HUES64 (cell line): ENCODE data around the gene TUBB2A.
"Not testable (repeated sequence)": the region's sequence is repeated elsewhere in the genome, so short reads cannot be mapped to it uniquely, and the experiment has no call there.

ENCODE experiments used
- H3K27ac ChIP-seq: 2 replicates; pipeline ENCODE4 v1.7.0; 2013; ENCODE audit warnings: low read depth, low read length, inconsistent platforms
- H3K27me3 ChIP-seq: 2 replicates; pipeline ENCODE4 v1.6.1; 2013; ENCODE audit warnings: mild to moderate bottlenecking, low read length; ENCODE audit not compliant: insufficient read depth
- H3K36me3 ChIP-seq: 2 replicates; pipeline ENCODE4 v1.6.1; 2013; ENCODE audit warnings: mild to moderate bottlenecking, low read length; ENCODE audit not compliant: insufficient read depth
- H3K4me1 ChIP-seq: 2 replicates; pipeline ENCODE4 v1.6.1; 2013; ENCODE audit warnings: mild to moderate bottlenecking, low read length, moderate library complexity; ENCODE audit not compliant: insufficient read depth
- H3K4me3 ChIP-seq: 2 replicates; pipeline ENCODE4 v1.5.1; 2013; ENCODE audit warnings: mild to moderate bottlenecking, low read length, moderate library complexity
- H3K9ac ChIP-seq: 2 replicates; pipeline ENCODE4 v1.6.1; 2013; ENCODE audit warnings: mild to moderate bottlenecking, low read depth, low read length
- H3K9me3 ChIP-seq: 2 replicates; pipeline ENCODE4 v1.6.1; 2013; ENCODE audit warnings: low read depth, low read length; ENCODE audit not compliant: insufficient read depth
- WGBS: fragments of 150-250, 120-280 bp; methylation state at CpG from one replicate; pipeline ENCODE4 v1.1.7; 2013; ENCODE audit warnings: missing lambda C conversion rate; 5-methylcytosine and 5-hydroxymethylcytosine counted together

TUBB2A gene

GRCh38 chr6:3166535-3167225 lies 9.3 kb upstream of the TUBB2A start:
- peak overlapping the region; percentile 97 for H3K27ac ChIP-seq
- not testable (repeated sequence) for H3K4me3 ChIP-seq
- WGBS = 6% methylated on average over 10 of the region's 10 CpGs

GRCh38 chr6:3165631-3166534 lies 8.5 kb upstream of the TUBB2A start:
- H3K9ac ChIP-seq = peak overlapping the region; percentile 82
- H3K9me3 ChIP-seq = no peaks in the 10 kb centered on the region
- no peaks in the 10 kb centered on the region for H3K36me3 ChIP-seq
- H3K27me3 ChIP-seq = no peaks in the 10 kb centered on the region
- H3K4me1 ChIP-seq = peaks cover 57% of the 10 kb centered on the region
- peak overlapping the region; percentile 27 for H3K4me3 ChIP-seq
- WGBS = 3% methylated on average over 6 of the region's 7 CpGs
- peak overlapping the region; percentile 97 for H3K27ac ChIP-seq

More at GRCh38 chr6:3166535-3167225, 9.3 kb upstream of the TUBB2A start:
- Histone ChIP-seq H3K9ac (peak overlapping the region; percentile 42; the same call in 1 of the 2 replicates), H3K4me1 (peaks cover 50% of the 10 kb centered on the region)
- not testable (repeated sequence) for H3K27me3 ChIP-seq, H3K9me3 ChIP-seq, H3K36me3 ChIP-seq

GRCh38 chr6:3164388-3164787 lies 7.0 kb upstream of the TUBB2A start:
- H3K9ac ChIP-seq = peak overlapping the region; percentile 82; the same call in 1 of the 2 replicates
- H3K27ac ChIP-seq = peak overlapping the region; percentile 97
- WGBS = 61% methylated on average over 6 of the region's 6 CpGs
- peaks cover 70% of the 10 kb centered on the region for H3K4me1 ChIP-seq
- no peaks in the 10 kb centered on the region for H3K36me3 ChIP-seq
- H3K9me3 ChIP-seq = no peaks in the 10 kb centered on the region
- no peaks in the 10 kb centered on the region for H3K27me3 ChIP-seq
- no peak overlapping the region for H3K4me3 ChIP-seq

- H3K27me3 ChIP-seq = no peaks in the 10 kb centered on the region
- 13% methylated on average over 10 of the region's 13 CpGs for WGBS
- peak overlapping the region; percentile 70 for H3K27ac ChIP-seq
- H3K4me1 ChIP-seq = peaks cover 77% of the 10 kb centered on the region
- peak overlapping the region; percentile 84 for H3K4me3 ChIP-seq
- no peaks in the 10 kb centered on the region for H3K36me3 ChIP-seq
- H3K9ac ChIP-seq = peak overlapping the region; percentile 58; the same call in 1 of the 2 replicates
- H3K9me3 ChIP-seq = no peaks in the 10 kb centered on the region
Observed at GRCh38 chr6:3163248-3163594, 5.9 kb upstream of the TUBB2A start.

GRCh38 chr6:3162565-3163247 lies 5.4 kb upstream of the TUBB2A start:
- Histone ChIP-seq H3K4me3 (peak overlapping the region; percentile 84), H3K27ac (peak overlapping the region; percentile 92), H3K27me3 (no peaks in the 10 kb centered on the region), H3K9me3 (no peaks in the 10 kb centered on the region), H3K4me1 (peaks cover 74% of the 10 kb centered on the region), H3K9ac (peak overlapping the region; percentile 95), H3K36me3 (no peaks in the 10 kb centered on the region)
- under 1% methylated on average over 69 of the region's 74 CpGs for WGBS

- H3K9ac ChIP-seq = peak overlapping the region; percentile 95; the same call in 1 of the 2 replicates
- H3K36me3 ChIP-seq = no peaks in the 10 kb centered on the region
- no peaks in the 10 kb centered on the region for H3K9me3 ChIP-seq
- peaks cover 68% of the 10 kb centered on the region for H3K4me1 ChIP-seq
- H3K4me3 ChIP-seq = peak overlapping the region; percentile 84
- H3K27me3 ChIP-seq = no peaks in the 10 kb centered on the region
- peak overlapping the region; percentile 92; the same call in 1 of the 2 replicates for H3K27ac ChIP-seq
- WGBS = 6% methylated on average over 6 of the region's 7 CpGs
Observed at GRCh38 chr6:3162067-3162497, 4.7 kb upstream of the TUBB2A start.

GRCh38 chr6:3159805-3160781 lies 2.7 kb upstream of the TUBB2A start:
- Histone ChIP-seq H3K27me3 (no peaks in the 10 kb centered on the region), H3K4me1 (peaks cover 49% of the 10 kb centered on the region), H3K4me3 (peak overlapping the region; percentile 18; the same call in 1 of the 2 replicates), H3K9me3 (no peaks in the 10 kb centered on the region), H3K36me3 (peaks cover 7% of the 10 kb centered on the region), H3K27ac (peak overlapping the region; percentile 50; the same call in 1 of the 2 replicates), H3K9ac (no peak overlapping the region; the same call in 1 of the 2 replicates)
- WGBS = 36% methylated on average over 29 of the region's 31 CpGs

GRCh38 chr6:3156184-3157130 lies 887 bp downstream of the TUBB2A start:
- peak overlapping the region; percentile 89 for H3K9ac ChIP-seq
- peaks cover 27% of the 10 kb centered on the region for H3K4me1 ChIP-seq
- not testable (repeated sequence) for H3K27ac ChIP-seq, H3K27me3 ChIP-seq, H3K9me3 ChIP-seq
- peak overlapping the region; percentile 97 for H3K4me3 ChIP-seq
- peaks cover 35% of the 10 kb centered on the region for H3K36me3 ChIP-seq
- WGBS = 9% methylated on average over 29 of the region's 32 CpGs

GRCh38 chr6:3155416-3155815 lies 1.9 kb downstream of the TUBB2A start:
- H3K36me3 ChIP-seq = peaks cover 44% of the 10 kb centered on the region
- H3K27ac ChIP-seq = peak overlapping the region; percentile 33; the same call in 1 of the 2 replicates
- 78% methylated on average over 6 of the region's 6 CpGs for WGBS
- H3K4me1 ChIP-seq = peaks cover 19% of the 10 kb centered on the region
- H3K9ac ChIP-seq, H3K9me3 ChIP-seq, H3K27me3 ChIP-seq: not testable (repeated sequence)
- peak overlapping the region; percentile 41; the same call in 1 of the 2 replicates for H3K4me3 ChIP-seq
